A204.1 (cell line): ENCODE measurements around the gene SMIM13.

ENCODE experiments used
- FAIRE-seq: peaks from 2 replicates; lab custom pipeline; 2012; peaks lifted over from hg19 to GRCh38; lab: Jason Lieb, UNC

The SMIM13 gene

GRCh38 chr6:11161031-11161956, 67.7 kb downstream of the SMIM13 start:
- no peak for FAIRE-seq

GRCh38 chr6:11162262-11162661, 68.6 kb downstream of the SMIM13 start:
- no peak for FAIRE-seq

- no peak for FAIRE-seq
These were observed 70.3 kb downstream of the SMIM13 start for GRCh38 chr6:11163932-11164331.

GRCh38 chr6:11164717-11165646, 71.3 kb downstream of the SMIM13 start:
- no peak for FAIRE-seq

- FAIRE-seq, result no peak
These were observed 73.3 kb downstream of the SMIM13 start for GRCh38 chr6:11166948-11167347.

- no peak for FAIRE-seq
These were observed 74.5 kb downstream of the SMIM13 start for GRCh38 chr6:11168091-11168635.

GRCh38 chr6:11171952-11172351, 78.3 kb downstream of the SMIM13 start:
- FAIRE-seq, result no peak

GRCh38 chr6:11172501-11173327, 79.1 kb downstream of the SMIM13 start:
- no peak for FAIRE-seq

GRCh38 chr6:11174242-11174611, 80.6 kb downstream of the SMIM13 start:
- no peak for FAIRE-seq

GRCh38 chr6:11177271-11177670, 83.6 kb downstream of the SMIM13 start:
- no peak for FAIRE-seq

- no peak for FAIRE-seq
These were observed 85.4 kb downstream of the SMIM13 start for GRCh38 chr6:11179088-11179418.

- no peak for FAIRE-seq
These were observed 86.0 kb downstream of the SMIM13 start for GRCh38 chr6:11179419-11180202.

GRCh38 chr6:11181478-11182136, 88.0 kb downstream of the SMIM13 start:
- no peak for FAIRE-seq

GRCh38 chr6:11183761-11184362, 90.2 kb downstream of the SMIM13 start:
- FAIRE-seq, result no peak

- FAIRE-seq, result no peak
These were observed 91.7 kb downstream of the SMIM13 start for GRCh38 chr6:11185204-11185842.

- FAIRE-seq, result no peak
These were observed 93.7 kb downstream of the SMIM13 start for GRCh38 chr6:11187301-11187700.
